ENCODE results near the gene MNS1.
"Not testable (repeated sequence)": the region's sequence is repeated elsewhere in the genome, so short reads cannot be mapped to it uniquely, and the experiment has no call there.

GRCh38 chr15:56397325-56397724, 67.6 kb downstream of the MNS1 start:
- TF ChIP-seq, protein P1, sequence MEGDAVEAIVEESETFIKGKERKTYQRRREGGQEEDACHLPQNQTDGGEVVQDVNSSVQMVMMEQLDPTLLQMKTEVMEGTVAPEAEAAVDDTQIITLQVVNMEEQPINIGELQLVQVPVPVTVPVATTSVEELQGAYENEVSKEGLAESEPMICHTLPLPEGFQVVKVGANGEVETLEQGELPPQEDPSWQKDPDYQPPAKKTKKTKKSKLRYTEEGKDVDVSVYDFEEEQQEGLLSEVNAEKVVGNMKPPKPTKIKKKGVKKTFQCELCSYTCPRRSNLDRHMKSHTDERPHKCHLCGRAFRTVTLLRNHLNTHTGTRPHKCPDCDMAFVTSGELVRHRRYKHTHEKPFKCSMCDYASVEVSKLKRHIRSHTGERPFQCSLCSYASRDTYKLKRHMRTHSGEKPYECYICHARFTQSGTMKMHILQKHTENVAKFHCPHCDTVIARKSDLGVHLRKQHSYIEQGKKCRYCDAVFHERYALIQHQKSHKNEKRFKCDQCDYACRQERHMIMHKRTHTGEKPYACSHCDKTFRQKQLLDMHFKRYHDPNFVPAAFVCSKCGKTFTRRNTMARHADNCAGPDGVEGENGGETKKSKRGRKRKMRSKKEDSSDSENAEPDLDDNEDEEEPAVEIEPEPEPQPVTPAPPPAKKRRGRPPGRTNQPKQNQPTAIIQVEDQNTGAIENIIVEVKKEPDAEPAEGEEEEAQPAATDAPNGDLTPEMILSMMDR (optimal IDR thresholded peaks at IDR 0.05 in 1 of 3, IDR thresholded peaks at IDR 0.05 in 1 of 3, conservative IDR thresholded peaks at IDR 0.05 in 1 of 3; ENCODE audit: extremely low read depth in 1 of 3, insufficient read depth in 2 of 3, low read length in 3 of 3), result not testable (repeated sequence)
- TF ChIP-seq EZH2 (IDR thresholded peaks at IDR 0.05; ENCODE audit: low read length), result not testable (repeated sequence)
